ENCODE data around the gene NDUFB11.

The NDUFB11 gene

GRCh38 chrX:47171996-47172395 is 27.5 kb upstream of the NDUFB11 start:
- H3K4me3 ChIP-seq (ENCODE audit: control insufficient read depth, low read depth, low read length) = no peak overlapping the region
- no peak for DNase-seq (ENCODE audit: low read depth)
- TF ChIP-seq CTCF (IDR thresholded peaks at IDR 0.05; ENCODE audit: control insufficient read depth, insufficient read depth, low read depth, low read length, missing control alignments) = no peak

GRCh38 chrX:47170861-47171692 is 26.6 kb upstream of the NDUFB11 start:
- H3K4me3 ChIP-seq (ENCODE audit: control insufficient read depth, low read depth, low read length) = no peak overlapping the region
- TF ChIP-seq CTCF (IDR thresholded peaks at IDR 0.05; ENCODE audit: control insufficient read depth, insufficient read depth, low read depth, low read length, missing control alignments) = no peak
- DNase-seq (ENCODE audit: low read depth) = no peak

- peak; percentile 8 for DNase-seq (ENCODE audit: low read depth)
- no peak overlapping the region for H3K4me3 ChIP-seq (ENCODE audit: control insufficient read depth, low read depth, low read length)
- TF ChIP-seq CTCF (IDR thresholded peaks at IDR 0.05; ENCODE audit: control insufficient read depth, insufficient read depth, low read depth, low read length, missing control alignments) = no peak
These were observed 25.4 kb upstream of the NDUFB11 start for GRCh38 chrX:47169726-47170515.

- H3K4me3 ChIP-seq (ENCODE audit: control insufficient read depth, low read depth, low read length) = no peak overlapping the region
- DNase-seq (ENCODE audit: low read depth) = no peak
- no peak for TF ChIP-seq CTCF (IDR thresholded peaks at IDR 0.05; ENCODE audit: control insufficient read depth, insufficient read depth, low read depth, low read length, missing control alignments)
These were observed 24.8 kb upstream of the NDUFB11 start for GRCh38 chrX:47169273-47169672.

- no peak for DNase-seq (ENCODE audit: low read depth)
- no peak for TF ChIP-seq CTCF (IDR thresholded peaks at IDR 0.05; ENCODE audit: control insufficient read depth, insufficient read depth, low read depth, low read length, missing control alignments)
- no peak overlapping the region for H3K4me3 ChIP-seq (ENCODE audit: control insufficient read depth, low read depth, low read length)
These were observed 24.1 kb upstream of the NDUFB11 start for GRCh38 chrX:47168495-47169073.

- DNase-seq (ENCODE audit: low read depth) = no peak
These were observed 21.6 kb upstream of the NDUFB11 start for GRCh38 chrX:47166126-47166525.

More at GRCh38 chrX:47166126-47166525, 21.6 kb upstream of the NDUFB11 start:
- TF ChIP-seq CTCF (IDR thresholded peaks at IDR 0.05; ENCODE audit: control insufficient read depth, insufficient read depth, low read depth, low read length, missing control alignments) = no peak
- H3K4me3 ChIP-seq (ENCODE audit: control insufficient read depth, low read depth, low read length) = no peak overlapping the region
